Renal cortex interstitium (tissue), 11 donors: ENCODE results near the gene HKDC1. TPM values are rescaled to one million over a fixed set of nuclear protein-coding genes. Genes with fewer than 3 reads are reported as not detected.
"Not testable (repeated sequence)": the region's sequence is repeated elsewhere in the genome, so short reads cannot be mapped to it uniquely, and the experiment has no call there.

Experiments
- DNase-seq, 11 donors: peaks; one replicate each; pipeline ENCODE4 v3.0.0-alpha.2; 2013; ENCODE audit warnings: low read depth in 9 of 11, low spot score in 4 of 11; ENCODE audit errors: extremely low read depth in 1 of 11
- polyA plus RNA-seq, 3 donors: library from polyadenylated mRNA; unstranded; fragments of 120-200 nt; gene quantifications; one replicate each; pipeline ENCODE4 v1.2.1, GENCODE V29; 2013; ENCODE audit not compliant: insufficient read length in 3 of 3

HKDC1 gene
- polyA plus RNA-seq, 3 donors = 15.3 to 34.1 (median 15.6) TPM

- no peak for DNase-seq
Observed at GRCh38 chr10:69234447-69234846, 14.3 kb downstream of the HKDC1 start.

GRCh38 chr10:69237528-69238159 is 17.5 kb downstream of the HKDC1 start:
- DNase-seq = peak in 9 of 11 donors; percentile 59 to 81 (median 73)

GRCh38 chr10:69239136-69239535 is 19.0 kb downstream of the HKDC1 start:
- no peak for DNase-seq

GRCh38 chr10:69239816-69240434 is 19.8 kb downstream of the HKDC1 start:
- no peak for DNase-seq

GRCh38 chr10:69240455-69240854 is 20.3 kb downstream of the HKDC1 start:
- no peak for DNase-seq

GRCh38 chr10:69241575-69241974 is 21.4 kb downstream of the HKDC1 start:
- no peak for DNase-seq

- no peak for DNase-seq
Observed at GRCh38 chr10:69242040-69242851, 22.1 kb downstream of the HKDC1 start.

- no peak for DNase-seq
Observed at GRCh38 chr10:69242852-69243212, 22.7 kb downstream of the HKDC1 start.

GRCh38 chr10:69243817-69244216 is 23.7 kb downstream of the HKDC1 start:
- no peak for DNase-seq

GRCh38 chr10:69246036-69246435 is 25.9 kb downstream of the HKDC1 start:
- no peak for DNase-seq

- no peak for DNase-seq
Observed at GRCh38 chr10:69246581-69247312, 26.6 kb downstream of the HKDC1 start.

- no peak for DNase-seq
Observed at GRCh38 chr10:69247313-69247710, 27.2 kb downstream of the HKDC1 start.

GRCh38 chr10:69248117-69248730 is 28.1 kb downstream of the HKDC1 start:
- no peak for DNase-seq

GRCh38 chr10:69250041-69250440 is 29.9 kb downstream of the HKDC1 start:
- DNase-seq = no peak

GRCh38 chr10:69251417-69251816 is 31.3 kb downstream of the HKDC1 start:
- not testable (repeated sequence) for DNase-seq

GRCh38 chr10:69253171-69253570 is 33.0 kb downstream of the HKDC1 start:
- DNase-seq = no peak

- DNase-seq = no peak
Observed at GRCh38 chr10:69254877-69255276, 34.7 kb downstream of the HKDC1 start.

- no peak for DNase-seq
Observed at GRCh38 chr10:69259547-69260243, 39.6 kb downstream of the HKDC1 start.

GRCh38 chr10:69261184-69261583 is 41.1 kb downstream of the HKDC1 start:
- DNase-seq = no peak
